ELF-1 (cell line): ENCODE results near the gene STIMATE.

Source experiments
- DNase-seq: peaks from one replicate; pipeline ENCODE4 v3.0.0-alpha.2; 2016; ENCODE audit warnings: low read depth, low spot score

STIMATE gene

GRCh38 chr3:52894756-52895155, 2.6 kb downstream of the STIMATE start:
- DNase-seq: no peak

GRCh38 chr3:52893723-52894122, 3.6 kb downstream of the STIMATE start:
- DNase-seq: no peak

- DNase-seq: no peak
These were observed 4.6 kb downstream of the STIMATE start for GRCh38 chr3:52892625-52893311.

- DNase-seq: no peak
These were observed 5.1 kb downstream of the STIMATE start for GRCh38 chr3:52892290-52892624.

GRCh38 chr3:52891615-52892081, 5.7 kb downstream of the STIMATE start:
- no peak for DNase-seq

GRCh38 chr3:52891164-52891563, 6.2 kb downstream of the STIMATE start:
- DNase-seq: no peak

- no peak for DNase-seq
These were observed 6.6 kb downstream of the STIMATE start for GRCh38 chr3:52890735-52891134.

- no peak for DNase-seq
These were observed 7.4 kb downstream of the STIMATE start for GRCh38 chr3:52889901-52890300.

- DNase-seq: no peak
These were observed 10.2 kb downstream of the STIMATE start for GRCh38 chr3:52887166-52887565.

GRCh38 chr3:52886049-52886730, 11.2 kb downstream of the STIMATE start:
- no peak for DNase-seq

GRCh38 chr3:52882377-52882776, 15.0 kb downstream of the STIMATE start:
- no peak for DNase-seq

- no peak for DNase-seq
These were observed 15.5 kb downstream of the STIMATE start for GRCh38 chr3:52881871-52882270.

GRCh38 chr3:52880474-52880873, 16.9 kb downstream of the STIMATE start:
- DNase-seq: no peak

GRCh38 chr3:52880047-52880446, 17.3 kb downstream of the STIMATE start:
- DNase-seq: no peak

- no peak for DNase-seq
These were observed 17.8 kb downstream of the STIMATE start for GRCh38 chr3:52879581-52879980.

GRCh38 chr3:52879090-52879489, 18.3 kb downstream of the STIMATE start:
- DNase-seq: peak; percentile 30

GRCh38 chr3:52877085-52877484, 20.3 kb downstream of the STIMATE start:
- no peak for DNase-seq

GRCh38 chr3:52874864-52875587, 22.3 kb downstream of the STIMATE start:
- DNase-seq: no peak

GRCh38 chr3:52874160-52874701, 23.1 kb downstream of the STIMATE start:
- DNase-seq: no peak

- DNase-seq: no peak
These were observed 23.8 kb downstream of the STIMATE start for GRCh38 chr3:52873433-52874159.

GRCh38 chr3:52872245-52872644, 25.1 kb downstream of the STIMATE start:
- no peak for DNase-seq

GRCh38 chr3:52871761-52872160, 25.6 kb downstream of the STIMATE start:
- DNase-seq: no peak
